Activated CD4-positive, alpha-beta T cell treated with anti-CD3 and anti-CD28 coated beads, Interleukin-10, Interleukin-2, amounts not matched to agents 100 ng/mL and 50 ng/mL, durations not matched to agents 16 hours and 8 hours (primary cell): ENCODE measurements around the gene LRPAP1.
"Not testable (repeated sequence)": the region's sequence is repeated elsewhere in the genome, so short reads cannot be mapped to it uniquely, and the experiment has no call there.

Experiments
- DNase-seq: peaks from one replicate; pipeline ENCODE4 v3.0.0-alpha.2; 2020

The LRPAP1 gene

DNA sequence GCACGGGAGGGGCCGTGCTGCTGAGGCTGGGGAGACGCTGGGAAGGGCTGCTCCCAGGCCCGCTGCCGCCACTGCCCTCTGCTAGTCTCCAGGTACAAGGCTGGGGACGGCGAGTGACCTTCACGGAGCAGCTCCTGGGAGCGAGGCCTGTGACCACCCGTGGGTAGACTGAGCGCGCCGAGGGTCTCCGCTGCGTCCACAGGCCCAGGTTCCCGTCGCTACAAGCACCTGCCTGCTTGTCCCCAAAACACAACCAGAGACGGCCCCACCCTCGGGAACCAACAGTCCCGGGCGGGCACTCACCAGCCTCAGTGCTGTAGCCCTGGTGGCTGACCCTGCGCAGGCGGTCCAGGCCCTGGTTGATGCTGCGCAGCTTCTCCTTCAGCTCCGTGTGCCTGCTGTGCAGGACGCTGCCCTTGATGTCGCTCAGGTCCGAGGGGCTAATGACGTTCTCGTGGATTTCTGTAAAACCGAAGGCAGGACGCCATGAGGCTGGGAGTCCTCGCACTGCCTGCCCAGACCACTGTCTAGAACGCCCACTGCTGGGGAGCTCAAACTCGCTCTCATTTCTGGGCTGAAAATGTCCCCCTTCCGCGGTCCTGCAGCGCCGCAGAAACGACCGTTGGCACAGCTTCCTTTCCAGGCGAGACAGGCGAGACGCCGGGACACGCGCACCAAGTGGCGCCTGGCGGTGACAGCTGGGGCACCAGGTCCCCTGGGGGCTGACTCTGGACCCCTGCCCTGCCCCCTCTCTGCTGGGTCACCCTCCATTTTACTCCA lies 14.3 kb downstream of the LRPAP1 start:
- DNase-seq = no peak

DNA sequence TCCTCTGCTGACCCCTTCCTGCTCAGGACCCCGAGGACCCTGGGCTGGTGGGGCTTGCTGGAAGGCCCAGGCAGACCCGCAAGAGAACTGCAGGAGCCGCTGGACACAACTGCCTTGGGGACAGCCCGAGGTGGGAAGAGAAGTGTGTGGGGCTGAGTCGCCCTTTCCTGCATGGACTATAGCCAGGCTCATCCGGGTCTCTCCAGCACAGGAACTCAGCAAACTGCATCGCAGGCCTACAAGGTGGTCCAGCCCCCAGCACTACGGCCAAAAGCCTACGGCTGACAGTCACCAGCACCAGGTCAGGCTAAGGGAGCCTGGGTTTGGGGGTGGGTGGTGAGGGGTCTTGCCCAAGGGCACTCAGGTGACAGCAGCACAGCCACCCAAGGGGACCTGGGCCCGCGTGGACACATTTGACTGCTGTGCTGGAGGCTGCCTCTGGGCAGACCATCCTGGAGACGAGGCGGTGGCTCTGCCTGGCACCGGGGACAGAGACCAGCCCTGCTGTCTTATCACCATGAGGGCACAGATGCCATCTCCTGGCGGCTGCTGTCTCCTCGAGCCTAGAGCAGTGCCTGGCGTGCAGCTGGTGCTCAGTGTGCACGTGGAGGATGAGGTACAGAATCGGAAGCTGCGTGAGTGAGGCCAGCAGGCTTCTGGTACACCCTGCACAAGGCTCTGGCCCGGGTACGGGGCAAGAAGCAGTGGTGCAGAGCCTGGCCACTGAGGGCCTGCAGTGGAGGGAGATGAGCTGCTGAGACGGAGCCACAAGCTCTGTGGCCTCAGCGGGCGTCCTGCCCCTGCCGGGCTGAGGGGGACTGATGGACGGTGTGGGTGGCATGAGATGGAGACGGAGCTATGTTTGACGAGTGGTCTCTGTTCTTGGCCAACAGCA lies 15.1 kb downstream of the LRPAP1 start:
- no peak for DNase-seq

DNA sequence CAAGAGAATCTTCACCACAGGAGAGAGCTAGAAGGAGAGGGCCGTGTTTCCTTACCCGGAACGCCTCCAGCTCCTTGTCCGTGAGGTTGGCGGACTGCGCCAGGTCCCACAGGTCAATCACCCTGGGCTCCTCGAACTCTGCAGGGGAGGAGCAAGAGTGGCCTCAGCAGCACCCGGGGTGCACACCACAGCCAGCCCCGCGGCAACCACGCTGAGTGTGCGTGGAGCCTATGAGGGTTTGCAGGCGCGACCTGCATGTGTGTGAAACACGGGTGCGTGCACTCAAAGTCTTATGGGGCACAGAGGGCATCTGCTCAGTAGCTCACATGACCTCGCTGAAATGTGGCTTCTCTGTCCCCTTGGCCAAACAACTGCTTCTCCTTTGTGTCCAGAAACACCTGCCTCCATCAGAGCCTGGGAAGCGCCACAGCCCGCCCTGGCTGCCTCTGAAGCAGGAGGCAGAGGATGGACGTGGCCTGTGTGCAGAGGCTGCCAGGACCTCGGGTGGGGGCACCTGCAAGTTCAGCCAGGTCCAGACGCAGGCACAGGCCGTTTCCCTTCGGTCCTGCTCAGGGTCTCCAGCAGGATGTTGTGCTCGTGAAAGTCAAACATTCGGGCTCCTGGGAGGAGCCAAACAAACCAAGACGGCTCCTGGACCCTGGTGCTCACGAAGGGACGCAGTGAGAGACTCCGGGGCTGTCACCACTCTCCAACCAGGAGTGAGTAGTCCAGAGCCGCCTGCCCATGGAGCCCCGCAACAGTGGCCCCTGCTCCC lies 16.0 kb downstream of the LRPAP1 start:
- DNase-seq = no peak

DNA sequence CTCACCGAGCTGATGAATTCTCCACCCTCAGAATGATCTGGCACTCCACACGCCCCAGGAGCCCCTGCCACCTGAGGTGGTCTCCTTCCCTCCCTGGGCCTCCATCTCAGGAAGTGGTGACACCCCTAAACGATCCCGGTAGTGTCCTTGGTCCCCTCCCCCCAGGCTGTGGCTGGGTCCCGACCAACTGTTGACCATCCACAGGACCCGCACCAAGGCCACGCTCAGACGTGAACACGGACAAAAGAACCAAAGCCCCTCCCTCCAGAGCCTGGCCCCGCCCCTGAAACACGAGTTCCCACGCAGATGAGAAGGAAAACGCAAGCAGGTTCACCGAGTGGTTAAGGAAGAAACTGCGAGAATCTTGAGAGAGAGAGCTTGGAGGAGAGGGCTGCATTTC lies 16.6 kb downstream of the LRPAP1 start:
- no peak for DNase-seq

DNA sequence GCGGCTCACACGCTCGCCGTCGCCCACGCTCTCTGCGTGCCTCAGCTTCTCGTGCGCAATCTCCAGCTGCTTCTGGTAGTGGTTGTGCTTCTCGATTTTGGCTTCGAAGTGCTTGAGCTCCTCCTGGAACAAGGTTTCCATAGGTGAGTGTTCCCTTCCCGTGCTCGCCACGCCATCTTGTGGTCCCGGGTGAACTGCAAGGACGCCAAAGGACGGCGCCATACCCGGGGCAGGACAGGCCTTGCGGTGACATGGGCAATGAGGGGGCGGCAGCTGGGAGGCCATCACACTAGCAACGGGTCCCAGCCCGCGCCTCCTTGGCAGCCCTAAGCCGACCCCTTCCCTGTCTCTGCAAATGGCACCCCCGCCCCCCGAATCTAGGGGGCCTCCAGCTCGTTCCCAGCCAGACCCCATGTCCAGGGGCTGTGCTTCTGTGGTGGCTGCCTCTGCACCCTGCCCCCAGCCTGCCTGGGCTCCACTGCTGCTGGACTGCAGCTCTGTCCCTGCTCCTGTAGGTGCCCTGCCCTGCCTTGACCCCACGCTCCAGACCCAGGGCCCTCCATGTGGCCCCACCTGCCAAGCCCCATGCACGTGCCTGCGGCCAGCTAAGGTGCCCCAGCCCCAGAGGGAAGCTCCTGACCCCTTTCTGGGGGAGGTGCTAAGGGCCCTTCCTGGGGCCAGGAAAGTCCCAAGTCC lies 17.3 kb downstream of the LRPAP1 start:
- no peak for DNase-seq

DNA sequence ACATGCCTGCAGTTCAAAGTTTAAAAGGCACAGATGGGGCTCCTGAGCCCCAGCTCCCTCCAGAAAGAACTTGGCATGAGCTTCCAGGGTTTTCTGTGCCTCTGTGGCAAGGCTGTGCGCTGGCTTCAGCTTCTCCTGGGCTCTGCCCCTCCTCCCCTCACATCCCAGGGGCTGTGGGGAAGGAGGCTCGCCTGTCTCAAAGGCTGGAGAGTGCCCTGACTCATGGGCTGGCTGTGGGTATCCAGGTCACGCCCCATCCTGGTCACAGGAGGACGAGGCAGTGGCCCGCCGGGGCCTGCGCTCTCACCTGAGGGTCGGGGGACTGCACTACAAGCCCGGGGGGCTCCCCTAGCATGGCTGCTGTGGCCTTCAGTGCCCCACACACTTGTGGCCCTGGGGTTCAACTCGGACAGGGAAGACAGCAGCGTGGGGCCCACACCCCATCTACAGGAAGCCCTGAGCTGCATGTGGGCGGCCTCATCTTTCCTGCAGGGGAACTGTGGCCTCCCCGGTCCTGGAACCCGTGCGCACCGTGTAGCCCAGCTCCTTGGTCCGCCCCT lies 17.9 kb downstream of the LRPAP1 start:
- DNase-seq = no peak

DNA sequence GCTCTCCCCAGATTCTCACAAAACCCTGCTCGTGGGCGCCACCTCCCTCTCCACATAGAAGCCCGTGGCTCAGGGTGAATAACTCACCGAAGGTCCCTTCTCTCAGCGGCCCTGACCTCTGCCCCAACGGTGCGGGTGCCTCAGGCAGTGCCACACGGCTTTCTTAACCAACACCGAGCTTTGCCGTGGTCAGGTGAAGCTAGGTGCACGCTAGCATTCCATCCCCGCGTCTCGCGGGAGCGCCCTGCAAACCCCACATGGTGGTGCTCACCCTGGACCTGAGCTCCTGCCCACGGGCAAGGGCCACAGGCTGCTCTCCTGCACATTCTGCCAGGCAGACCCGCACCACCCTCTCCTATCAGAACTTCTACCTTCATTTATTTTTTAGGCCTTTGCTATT lies 18.4 kb downstream of the LRPAP1 start:
- DNase-seq = no peak

DNA sequence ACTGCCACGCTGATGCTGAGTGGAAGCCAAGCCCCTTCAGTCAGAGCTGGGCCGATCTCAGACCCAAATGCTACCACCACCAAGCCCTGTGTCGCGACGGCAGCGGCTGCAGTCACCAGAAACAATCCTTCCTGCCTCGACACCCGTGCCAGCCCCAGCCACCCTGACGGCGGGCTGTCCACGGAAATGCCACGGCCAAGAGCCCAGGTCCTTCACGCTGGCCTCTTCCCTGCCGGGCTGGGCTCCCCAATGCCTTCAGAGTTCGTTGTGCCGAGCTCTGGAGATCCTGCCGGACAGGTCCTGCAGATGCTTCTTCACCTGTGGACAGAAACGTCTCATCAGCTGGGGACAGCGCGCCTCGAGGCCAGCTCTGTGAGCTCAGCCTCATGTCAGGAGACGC lies 19.5 kb downstream of the LRPAP1 start:
- DNase-seq = no peak

DNA sequence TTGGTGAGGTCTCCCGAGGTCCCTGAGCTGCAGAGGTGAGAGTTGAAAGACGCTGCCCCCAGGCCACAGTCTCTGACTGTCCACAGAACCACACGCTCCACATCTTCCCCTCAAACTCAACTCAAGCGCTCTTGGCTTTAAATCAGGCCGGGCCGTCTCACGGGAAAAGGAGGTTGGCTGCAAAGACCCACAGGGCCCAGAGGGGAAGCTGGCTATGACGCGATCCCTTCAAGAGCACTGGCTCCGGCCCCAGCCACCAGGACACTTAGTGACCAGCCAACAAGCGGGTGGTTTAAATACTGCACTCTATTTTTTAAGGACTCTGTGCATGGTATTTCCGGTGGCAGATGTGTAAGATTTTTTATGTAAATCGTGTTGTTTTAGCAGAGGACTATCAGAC lies 19.9 kb downstream of the LRPAP1 start:
- no peak for DNase-seq

DNA sequence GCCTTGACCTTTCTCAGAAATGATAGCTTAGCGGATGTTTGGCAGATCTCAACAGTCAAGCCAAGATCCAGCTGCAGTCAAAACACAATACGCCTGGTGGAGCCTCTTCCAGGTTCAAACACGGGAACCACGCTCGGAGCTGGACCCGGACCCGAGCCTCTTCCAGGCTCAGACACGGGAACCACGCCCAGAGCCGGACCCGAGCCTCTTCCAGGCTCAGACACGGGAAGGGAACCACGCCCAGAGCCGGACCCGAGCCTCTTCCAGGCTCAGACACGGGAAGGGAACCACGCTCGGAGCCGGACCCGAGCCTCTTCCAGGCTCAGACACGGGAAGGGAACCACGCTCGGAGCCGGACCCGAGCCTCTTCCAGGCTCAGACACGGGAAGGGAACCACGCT lies 20.6 kb downstream of the LRPAP1 start:
- not testable (repeated sequence) for DNase-seq

DNA sequence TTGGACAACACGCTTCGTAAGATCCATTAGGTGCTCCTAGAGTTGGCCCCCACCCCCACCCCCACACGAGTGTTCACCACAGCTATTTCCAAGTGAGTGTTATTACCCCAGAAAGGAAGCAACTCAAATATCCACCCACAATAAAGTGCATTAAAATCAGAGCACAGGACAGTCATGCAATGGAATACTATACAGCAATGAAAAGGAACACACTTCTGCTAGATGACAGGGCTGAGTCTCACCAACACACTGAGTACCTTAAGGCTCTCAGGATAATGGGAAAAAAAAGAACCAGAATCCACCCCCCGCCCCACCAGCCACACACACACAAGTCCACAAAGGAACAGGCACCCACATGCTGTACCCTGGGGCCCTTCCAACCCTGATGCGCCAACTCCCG lies 21.0 kb downstream of the LRPAP1 start:
- DNase-seq = no peak

DNA sequence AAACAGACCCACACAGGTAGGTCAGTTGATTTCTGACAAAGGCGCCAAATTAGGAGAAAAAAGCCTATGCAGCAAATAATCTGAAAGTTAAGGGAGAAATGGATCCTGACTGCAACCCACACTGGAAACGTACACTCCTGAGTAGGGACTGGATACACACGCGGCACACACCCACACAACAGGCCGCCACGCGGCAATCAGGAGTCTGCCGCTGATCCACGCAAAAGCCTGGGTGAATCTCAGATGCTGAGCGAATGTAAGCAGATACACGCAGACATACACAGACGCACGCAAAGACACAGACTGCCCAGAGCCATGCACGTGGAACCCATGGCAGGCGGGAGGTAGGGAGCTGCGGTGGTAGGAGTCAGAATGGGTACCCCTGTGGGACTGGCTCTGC lies 21.7 kb downstream of the LRPAP1 start:
- no peak for DNase-seq

DNA sequence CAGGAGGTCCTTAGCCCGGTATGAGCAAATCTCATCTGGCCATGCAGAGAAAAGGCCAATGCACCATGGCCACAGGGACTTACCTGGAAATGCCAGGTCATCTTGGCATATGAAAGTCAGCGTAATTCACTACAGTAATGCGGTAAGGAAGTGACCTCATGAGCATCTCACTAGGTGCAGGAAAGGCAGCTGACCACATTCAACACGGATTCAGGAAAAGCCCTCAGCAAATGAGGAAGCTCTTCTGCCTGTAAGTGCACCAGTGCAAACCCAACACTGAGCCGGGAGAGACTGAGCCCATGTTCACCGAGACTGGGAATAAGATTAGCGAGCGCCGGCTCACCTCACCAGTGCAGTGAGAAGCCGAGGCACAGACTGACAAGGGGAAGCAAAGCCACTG lies 23.7 kb downstream of the LRPAP1 start:
- DNase-seq = no peak

DNA sequence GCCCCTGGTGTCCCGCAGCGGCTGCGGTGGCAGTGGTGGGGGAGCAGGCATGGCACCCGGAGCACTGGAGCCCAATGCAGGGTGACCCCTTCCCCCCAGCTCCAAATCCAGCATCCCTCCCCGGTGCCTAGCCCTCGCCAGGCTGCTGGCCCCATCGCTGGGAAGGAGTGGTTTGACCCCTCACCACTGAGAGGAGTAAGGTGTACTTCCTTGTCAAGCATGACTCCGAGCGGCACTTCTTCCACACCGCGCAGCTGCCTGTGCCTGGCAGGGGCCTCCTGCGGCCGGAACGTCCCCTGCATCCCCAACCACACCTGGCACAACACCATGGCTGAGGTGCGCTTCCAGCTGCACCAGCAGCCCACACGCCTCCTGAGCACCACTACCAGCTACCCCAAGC lies 27.0 kb downstream of the LRPAP1 start:
- DNase-seq = no peak

DNA sequence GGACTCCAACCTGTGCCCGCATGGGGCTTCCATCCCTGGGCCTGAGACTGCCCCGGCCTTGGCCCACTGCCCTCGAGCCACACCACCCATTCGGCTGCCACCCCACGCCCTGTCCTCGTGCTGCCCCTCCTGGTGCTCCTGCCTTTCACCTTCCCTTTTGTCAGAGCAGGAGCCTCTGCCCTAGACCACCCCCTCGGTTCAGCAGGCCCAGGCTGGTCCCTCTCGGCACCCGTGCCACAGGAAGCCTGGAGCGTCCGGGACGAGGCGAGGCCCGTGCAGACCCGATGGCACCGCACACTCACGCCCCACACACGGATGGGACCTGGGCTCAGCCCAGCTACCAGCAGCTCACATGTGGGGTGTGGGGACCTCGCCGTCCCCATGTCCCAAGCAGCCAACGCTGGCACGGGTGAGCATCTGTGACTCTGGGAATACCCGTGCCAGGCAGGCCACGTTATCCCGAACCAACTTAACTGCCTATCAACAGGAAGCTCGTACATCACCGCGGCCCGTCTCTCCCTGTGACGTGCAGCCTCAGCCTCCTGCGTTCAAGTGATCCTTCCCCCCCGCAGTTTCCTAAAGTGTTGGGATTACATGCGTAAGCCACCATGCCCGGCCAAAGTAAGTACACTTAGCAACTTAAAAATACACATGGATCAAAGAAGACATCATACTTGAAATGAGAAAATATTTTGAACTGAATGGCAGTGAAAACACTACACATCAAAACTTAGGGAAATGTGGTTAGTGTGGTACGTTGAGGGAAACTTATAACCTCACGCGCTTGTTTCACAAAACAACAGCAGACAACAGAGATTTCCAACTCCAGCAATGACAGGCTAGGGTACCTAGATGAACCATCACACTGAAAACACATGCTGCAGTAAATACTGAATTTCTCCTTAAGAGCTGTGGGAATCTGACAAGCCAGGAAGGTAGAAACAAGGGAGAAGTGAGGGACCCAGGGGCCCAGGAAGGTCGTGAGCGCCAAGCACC lies 29.0 kb downstream of the LRPAP1 start:
- peak; percentile 52 for DNase-seq

DNA sequence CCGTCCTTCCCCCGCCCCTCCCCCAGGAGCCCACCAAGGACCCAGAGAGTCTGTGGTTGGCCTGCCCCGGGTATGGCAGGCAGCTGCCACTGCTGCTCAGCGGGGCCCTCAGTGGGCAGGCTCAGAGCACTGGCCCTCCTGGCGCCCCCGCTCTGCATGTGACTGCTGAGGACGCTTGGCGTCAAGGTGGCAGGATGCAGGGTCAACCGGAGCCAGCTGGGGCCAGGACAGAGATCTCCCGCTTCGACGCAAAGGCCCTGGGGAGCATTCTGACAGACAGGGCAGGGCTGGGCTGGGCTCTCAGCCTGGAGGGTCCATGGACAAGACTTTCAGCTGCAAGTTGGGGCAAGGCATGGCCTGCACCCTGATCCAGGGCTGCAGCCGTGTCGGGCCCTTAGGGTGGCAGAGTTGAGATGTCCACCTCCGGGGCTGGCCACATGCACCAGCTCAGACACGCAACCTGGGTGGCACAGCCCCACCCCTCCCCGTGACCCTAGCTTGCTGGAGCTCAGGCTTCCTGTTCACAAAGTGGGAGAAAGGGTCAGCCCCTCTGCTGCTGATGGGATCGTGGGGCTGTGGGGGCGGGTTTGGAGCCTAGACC lies 30.3 kb downstream of the LRPAP1 start:
- no peak for DNase-seq

DNA sequence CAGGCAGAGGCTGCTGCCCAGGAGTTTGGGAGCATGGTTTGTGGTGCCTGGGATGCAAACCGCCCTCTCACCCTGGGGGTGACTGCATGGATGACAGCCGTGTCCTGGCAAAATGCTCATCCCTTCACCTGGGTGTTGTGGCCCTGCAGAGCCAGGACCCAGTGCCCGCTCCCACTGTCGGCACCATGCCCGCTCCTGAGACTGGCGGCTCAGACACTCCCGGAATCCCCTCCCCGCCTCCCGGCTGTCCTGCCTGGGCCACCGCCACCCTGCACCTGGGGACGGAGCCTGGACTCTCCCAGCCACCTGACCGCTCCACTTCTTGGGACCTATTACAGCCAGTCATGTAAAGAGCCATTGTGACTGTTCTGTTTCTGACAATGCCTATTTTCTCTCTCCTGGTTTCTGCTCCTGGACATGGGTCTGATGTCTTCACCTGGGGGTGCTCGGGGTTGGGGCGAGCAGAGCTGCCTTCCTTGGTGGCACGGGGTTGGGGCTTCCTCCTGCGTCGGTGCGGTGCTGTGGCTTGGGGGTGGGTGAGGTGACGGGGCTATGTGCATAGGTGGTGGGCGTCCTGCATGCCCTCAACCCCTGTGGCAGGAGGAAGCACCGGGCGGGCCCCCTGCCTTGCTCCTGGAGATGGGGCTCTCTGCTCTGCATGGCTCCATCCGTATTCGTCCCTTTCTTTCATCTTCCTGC lies 30.9 kb downstream of the LRPAP1 start:
- DNase-seq = no peak

DNA sequence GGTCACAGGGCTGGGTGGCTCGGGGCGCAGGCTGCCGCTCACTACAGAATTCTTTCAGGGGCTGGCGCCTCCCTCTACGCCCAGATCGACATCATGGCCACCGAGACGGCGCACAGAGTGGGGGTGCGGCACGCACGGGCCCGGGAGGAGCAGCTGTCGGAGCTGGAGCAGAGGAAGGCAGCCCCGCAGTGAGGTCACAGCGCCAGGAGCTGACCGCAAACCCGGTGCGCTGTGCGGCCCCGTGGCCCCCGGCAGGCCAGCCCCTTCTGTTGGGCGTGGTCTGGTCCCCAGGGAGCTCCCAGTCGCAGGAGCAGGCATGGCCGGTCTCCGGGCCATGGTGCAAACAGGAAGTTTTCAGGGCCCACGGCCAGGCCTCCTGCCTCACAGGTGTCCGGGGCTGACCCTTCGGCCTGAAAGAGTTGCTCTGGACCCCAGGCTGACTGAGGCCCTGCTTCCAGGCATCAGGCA lies 31.6 kb downstream of the LRPAP1 start:
- DNase-seq = no peak

DNA sequence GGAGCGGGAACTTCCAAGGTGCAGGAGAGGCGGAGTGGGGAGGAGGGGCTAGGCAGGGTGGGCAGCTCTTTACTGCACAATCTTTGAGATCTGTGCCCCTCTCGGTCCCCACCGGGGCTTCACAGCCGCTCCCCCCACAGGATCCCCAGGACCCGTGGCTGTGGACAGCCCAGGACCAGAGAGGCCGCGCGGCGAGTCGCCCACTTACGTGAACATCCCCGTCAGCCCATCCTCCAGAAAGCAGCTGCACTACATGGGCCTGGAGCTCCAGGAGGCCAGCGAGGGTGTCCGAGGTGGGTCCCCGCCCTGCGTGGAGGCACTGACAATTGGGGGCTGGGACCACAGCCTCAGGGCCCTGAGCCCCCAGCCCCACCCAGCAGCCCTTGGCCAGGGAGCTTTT lies 32.1 kb downstream of the LRPAP1 start:
- DNase-seq = no peak

DNA sequence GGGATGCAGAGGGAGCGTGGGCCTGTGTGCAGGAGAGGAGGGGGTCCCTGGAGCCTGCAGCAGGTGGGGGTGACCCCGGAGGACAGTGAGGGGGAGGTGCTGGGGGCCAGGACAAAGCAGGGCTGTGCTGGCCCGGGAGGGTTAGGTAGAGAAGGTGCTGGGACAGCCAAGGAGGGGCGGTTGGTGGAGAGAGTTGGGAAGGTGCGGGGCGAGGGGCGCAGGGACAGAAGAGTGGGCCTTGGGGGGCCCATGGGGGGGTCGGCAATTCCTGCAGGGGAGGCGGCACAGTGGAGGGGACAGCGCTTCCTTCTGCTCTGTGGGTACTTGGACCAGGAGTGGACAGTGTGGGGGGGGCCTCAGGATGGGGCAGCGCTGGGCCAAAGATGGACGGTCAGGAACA lies 32.5 kb downstream of the LRPAP1 start:
- DNase-seq = no peak
